CD4-positive, alpha-beta T cell treated with Interleukin-17A for 1 hour (primary cell): ENCODE data around the gene HSPB6.
"Not testable (repeated sequence)": the region's sequence is repeated elsewhere in the genome, so short reads cannot be mapped to it uniquely, and the experiment has no call there.

ENCODE experiments used
- DNase-seq: peaks from one replicate; pipeline ENCODE4 v3.0.0-alpha.2; 2020

The HSPB6 gene, protein sequence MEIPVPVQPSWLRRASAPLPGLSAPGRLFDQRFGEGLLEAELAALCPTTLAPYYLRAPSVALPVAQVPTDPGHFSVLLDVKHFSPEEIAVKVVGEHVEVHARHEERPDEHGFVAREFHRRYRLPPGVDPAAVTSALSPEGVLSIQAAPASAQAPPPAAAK

DNA sequence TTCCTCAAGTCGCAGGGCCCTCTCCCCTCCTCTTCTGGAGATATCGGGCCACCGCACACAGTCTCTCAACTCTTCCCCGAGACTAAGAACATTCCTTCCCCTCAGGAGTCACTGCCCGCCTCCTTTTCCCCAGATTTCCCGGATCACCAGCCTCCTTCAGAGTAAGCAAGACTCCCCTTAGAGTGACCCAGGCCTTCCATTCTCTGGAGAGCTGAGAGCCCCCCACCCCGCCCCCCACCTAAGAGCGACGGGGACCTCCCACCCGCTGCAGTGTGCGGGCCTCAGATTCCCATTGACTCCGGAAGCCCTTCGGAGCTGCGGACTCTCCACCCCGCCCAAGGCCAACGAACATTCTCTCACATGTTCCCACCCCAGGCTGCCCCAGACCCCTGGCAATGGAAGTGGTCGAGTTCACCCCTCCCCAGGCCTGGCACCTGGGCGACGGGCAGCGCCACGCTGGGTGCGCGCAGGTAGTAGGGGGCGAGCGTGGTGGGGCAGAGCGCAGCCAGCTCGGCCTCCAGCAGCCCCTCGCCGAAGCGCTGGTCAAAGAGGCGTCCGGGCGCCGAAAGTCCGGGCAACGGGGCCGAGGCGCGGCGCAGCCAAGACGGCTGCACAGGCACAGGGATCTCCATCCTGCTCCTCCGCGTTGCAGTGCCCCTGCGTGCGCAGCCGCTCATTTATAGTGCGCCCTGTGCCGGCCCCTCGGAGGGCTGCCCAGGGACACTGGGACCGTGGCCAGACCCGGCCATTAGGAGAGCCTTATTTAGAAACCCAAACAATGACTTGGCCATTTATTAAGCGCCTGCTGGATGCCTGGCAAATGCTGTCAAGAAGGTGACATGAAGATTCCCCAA, at the start of gene HSPB6:
Gene HSPB6, minus strand, starts transcription at position 653 of the 854 bp plus-strand sequence. Its CDS starts 21 bp downstream, at position 632.
- DNase-seq, result no peak

DNA sequence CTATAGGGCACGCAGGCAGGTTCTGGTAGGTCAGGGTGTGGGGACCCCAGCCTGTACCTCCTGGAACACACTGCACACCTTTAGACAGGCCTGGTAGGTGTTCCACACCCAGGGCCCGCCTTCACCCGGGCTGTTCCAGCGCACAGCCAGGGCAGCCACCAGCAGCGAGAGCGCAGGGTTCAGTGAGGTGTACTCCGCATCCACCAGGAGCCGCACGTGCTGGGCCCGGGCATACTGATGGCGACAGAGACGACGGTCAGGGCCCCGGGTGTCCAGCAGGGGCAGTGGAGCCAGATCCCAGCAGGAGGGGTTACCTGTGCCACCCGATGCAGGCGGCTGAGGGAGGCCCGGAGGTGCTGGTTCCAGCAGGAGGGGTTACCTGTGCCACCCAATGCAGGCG, 49.8 kb upstream of the HSPB6 start:
- DNase-seq, result no peak

DNA sequence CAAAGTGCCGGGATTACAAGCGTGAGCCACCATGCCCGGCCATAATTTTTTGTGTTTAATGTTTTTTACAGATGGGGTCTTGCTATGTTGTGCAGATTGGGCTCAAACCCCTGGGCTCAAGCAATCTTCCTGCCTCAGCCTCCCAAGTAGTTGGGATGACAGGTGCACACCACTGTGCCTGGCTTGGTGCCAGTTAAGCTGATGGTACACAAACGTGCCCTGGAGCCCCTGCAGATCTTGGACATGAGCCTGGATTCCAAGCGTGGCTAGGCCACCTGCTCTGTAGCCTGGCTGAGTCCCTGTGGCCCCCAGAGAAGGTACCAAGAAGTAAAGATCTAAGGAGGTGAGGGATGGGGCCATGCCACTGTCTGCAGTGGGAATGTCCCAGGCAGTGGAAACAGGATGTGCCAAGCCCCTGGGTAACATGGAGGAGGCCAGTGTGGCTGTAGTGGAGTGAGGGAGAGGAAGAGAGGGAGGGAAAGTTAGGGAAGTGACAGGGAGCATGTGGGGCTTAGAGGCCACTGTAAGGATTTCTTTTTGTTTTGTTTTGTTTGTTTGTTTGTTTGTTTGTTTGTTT, 48.8 kb upstream of the HSPB6 start:
- DNase-seq, result no peak

DNA sequence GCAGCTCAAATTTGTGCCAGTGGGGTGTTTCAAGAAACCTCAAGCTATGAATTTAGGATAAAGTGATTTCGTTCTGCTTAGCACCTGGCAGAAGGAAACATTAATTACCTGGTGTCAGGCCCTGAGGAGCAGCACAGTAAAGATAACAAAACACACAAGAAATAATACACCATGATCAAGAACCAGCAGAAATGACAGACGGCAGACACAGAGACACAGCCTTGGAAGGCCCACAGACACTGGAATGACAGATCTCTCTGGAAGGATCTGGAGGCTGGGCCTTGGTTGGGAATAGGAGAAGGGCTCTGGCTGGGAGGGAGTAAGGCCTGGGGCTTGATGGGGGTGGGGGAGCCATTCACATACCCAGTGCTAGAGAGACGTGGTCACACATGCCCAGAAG, 45.0 kb upstream of the HSPB6 start:
- DNase-seq, result no peak

DNA sequence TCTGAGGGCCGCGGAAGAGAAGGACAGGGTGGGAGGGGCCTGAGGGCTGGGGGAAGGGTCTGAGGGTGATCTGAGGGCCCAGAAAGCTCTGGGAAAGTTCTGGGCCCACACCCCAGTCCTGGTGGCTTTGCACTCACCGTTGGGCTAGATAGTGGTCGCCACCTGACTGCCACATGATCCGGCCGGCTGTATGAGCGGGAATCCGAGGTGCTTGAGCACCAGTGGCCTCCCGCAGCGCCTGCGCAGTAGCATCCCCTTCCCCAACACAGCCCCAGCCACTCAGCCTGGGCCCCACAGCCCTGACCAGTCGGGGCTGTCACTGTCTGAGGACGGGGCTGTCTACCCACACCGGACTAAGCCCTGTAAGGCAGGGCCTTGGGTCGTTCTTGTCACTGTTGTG, 40.8 kb upstream of the HSPB6 start:
- no peak for DNase-seq

DNA sequence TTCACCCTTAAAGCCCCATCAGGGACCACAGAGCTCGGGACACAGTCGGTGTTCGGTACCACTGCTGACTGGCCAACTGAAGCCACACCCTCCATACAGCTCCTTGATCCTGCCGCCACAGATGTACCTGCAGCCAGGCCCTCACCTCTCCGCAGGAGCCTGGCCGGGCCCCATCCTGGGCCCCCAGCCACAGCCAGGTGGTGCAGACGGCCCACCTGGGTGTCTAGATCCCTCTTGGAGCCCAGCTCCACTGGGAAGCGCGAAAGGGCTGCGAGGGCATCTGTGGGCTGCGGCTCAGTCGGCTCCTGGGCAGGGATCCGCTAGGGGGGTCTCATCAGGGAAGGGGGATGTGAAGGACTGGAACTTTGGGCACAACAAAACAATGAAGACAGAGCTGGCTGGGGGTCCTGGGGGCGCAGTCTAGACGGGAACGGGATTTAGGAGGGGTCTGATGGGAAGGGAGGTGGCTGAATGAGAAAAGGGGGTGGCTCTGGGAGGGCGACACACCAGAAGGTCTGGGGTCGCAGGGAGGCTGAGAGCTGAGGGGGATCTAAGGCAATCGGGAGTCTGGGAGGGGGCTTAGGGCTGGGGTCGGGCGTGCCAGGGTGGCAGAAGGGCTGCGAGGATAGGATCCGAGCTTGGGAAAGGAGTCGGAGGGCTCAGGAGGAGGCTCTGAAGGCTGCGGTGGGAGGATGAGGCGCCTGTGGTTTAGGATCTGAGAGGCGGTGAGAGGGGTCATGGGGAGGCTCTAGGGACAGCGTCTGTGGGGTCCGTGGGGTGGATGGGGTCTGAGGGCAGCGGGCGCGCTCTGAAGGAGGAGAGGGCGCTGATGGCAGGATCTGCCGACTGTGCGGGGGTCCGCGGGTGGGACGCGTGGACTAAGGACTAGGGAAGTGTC, 40.1 kb upstream of the HSPB6 start:
- no peak for DNase-seq

DNA sequence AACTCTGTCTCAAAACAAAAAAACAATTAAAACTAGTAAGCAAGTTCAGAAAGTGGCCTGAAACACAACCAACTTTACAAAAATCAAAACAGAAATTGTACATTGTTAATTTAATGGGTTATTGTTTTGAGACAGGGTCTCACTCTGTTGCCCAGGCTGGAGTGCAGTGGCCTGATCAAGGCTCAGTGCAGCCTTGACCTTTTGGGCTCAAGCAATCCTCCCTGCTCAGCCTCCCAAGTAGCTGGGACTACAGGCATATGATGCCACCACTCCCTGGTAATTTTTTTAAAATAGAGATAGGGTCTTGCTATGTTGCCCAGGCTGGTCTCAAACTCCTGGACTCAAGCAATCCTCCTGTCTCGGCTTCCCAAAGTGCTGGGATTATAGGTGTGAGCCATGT, 38.7 kb upstream of the HSPB6 start:
- DNase-seq, result not testable (repeated sequence)

DNA sequence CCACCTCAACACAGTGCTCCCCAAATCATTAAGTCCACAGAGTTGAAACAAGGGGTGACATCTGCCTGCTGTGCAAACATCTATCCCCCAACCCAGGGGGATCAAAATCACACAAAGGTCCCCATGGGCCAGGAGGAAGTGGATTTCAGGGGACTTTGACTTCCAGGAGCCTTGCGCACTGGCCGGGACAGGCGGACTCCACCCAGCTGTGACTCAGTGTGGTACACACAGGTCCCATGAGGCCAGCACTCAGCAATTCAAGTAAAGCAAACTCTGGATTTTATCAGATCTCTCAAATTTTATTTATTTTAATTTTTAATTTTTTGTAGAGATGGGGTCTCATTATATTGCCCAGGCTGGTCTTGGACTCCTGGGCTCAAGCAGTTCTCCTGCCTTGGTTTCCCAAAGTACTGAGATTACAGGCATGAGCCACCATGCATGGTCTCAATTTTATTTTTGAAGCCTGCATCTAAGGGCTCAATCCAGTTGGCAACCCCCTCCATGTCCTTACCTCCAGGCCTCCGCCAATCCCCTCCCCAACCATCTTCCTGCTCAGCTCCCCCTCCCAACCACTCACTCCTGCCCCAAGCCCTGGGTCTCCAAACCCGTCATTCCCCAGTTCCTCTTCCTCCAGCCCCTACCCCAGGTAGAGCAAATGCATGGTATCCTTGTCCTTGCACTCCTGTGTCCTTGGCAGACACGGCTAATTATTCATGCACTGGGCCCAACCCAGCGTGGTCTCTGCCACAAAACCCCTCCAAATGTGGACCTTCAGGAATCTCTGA, 36.7 kb upstream of the HSPB6 start:
- no peak for DNase-seq

DNA sequence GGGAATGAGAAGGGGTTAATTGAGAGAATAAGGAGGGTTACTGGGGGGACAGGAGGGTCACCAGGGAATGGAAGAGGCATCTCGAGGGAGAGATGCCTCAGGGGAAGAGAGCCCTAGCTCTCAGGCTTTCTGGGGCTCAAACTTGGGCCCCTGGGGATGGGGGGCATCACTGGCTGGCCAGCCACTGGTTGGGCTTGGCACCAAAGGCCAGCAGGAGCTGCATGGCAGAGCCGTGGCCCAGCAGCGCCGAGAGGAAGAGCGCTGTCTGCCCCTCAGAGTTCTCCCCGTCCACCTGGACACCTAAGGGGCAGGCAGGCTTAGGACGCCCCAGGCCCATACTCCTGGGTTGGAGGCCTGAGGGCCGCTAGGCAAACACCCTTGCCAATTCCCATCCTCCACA, 36.1 kb upstream of the HSPB6 start:
- DNase-seq, result no peak

DNA sequence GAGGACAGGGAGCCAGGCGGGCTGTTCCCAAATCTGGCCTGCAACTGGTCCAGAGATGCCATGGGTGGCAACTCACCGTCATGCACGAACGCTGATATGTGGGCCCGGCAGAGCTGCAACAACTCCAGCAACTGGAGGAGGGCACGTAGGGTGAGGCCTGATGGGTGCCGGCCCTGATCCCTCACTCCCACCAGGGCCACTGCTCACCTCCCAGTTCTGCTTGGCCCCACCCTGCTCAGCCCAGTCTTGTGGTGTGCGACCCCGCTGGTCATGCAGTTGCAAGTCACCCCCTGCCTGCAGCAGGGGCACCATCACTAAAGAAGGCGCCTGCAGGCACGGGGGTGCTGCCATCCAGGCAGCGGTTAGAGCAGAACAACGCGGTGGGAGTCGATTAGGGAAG, 35.5 kb upstream of the HSPB6 start:
- DNase-seq, result no peak

DNA sequence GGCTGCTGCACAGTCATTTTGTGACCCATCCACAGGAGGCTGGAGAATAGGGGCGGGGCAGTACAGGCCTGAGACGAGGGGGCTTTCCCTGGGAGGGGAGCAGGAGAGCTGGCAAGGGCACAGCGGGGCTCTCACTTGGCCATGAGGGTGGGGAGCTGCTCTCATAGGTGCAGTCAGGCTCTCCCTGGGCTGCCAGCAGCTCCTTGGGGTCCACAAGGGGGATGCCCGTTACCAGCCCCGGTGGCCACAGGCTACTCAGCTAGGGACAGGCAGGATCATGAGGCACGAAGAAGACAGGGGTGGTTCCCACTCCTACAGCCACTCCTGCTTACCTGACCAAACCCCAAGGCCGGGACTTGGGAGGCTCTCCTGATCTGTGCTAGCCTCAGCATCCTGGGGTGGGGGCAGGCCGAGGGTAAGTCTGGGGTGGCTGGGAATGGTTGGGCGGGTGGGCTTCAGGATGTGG, 35.0 kb upstream of the HSPB6 start:
- DNase-seq, result no peak

DNA sequence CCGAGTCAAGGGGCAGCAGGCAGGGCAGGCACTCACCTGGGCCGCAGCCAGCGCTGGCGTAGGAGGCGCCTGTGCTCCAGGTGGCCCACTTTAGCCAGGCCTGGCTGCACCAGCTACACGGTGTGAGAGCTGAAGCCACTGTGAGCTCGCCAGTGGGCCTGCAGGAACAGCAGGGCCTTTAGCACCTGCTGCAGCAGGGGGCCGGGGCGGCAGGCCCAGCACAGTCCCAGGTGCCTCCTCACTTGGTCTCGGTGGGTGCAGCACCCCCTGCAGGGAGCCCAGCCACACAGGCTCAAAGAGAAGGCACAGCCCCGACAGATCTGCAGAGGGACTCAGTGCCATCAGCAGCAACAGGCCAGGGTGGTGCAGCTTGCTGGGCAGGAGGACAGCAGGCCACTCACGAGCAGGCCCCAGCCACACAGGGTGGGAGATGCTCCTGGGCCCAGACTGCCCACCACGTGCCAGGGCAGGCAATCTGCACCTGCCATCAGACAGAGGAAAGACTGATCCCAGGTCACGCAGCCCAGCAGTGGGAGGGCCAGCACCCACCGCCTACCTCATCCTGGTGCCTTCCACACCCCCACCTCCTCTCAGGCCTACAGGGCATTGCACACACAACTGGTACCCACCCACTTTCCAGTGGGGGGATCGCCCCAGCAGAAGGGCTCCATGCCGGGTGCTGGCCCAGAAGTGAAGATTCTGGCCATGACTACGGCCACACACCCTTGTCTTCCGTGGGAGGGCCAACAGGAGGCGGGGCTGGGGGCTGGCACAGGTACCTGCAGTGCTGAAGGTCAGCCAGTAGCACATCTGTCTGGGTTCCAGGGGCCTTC, 34.4 kb upstream of the HSPB6 start:
- no peak for DNase-seq

DNA sequence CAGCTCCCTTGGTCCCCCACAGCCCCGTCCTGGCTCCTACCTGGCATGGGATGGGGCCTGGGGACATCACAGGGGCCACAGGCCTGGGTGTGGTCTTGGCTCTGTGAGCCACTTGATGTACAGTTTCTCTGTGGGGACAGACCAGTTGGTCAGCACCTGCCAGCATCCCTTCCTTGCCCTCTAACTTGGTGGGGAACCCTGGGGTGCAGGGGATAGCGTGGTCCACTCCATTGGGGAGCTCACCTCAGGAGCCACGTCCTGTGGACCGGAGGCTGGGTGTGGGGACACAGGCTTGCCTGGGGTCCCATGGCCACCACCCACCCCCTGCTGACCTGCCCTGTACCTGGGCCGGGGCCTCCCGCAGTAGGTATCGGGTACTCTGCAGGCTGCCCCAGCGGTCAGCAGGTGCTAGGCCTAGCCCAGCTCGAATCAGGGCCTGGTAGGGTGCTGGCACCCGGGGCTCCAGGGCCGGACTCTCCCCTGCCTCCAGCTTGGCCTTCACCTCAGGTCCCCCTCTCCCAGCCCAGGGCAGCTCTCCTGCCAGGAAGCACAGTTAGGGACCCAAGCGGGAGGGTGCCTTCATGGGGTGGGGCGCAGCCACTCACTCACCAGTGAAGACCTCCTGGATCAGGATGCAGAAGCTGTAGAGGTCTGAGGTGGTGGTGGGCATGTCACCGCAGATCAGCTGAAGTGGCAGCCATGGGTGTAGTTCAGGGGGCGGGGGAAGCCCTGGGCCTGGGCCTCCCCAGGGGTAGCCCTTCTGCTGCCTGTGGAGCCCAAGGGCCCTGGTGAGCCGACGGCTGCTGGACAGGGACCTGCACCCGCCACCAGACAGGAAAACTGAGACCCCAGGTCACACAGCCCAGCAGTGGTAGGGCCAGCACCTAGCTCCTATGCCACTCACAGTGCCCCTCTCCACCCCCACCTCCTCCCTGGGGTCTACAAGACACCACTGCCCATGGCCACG, 33.4 kb upstream of the HSPB6 start:
- no peak for DNase-seq

DNA sequence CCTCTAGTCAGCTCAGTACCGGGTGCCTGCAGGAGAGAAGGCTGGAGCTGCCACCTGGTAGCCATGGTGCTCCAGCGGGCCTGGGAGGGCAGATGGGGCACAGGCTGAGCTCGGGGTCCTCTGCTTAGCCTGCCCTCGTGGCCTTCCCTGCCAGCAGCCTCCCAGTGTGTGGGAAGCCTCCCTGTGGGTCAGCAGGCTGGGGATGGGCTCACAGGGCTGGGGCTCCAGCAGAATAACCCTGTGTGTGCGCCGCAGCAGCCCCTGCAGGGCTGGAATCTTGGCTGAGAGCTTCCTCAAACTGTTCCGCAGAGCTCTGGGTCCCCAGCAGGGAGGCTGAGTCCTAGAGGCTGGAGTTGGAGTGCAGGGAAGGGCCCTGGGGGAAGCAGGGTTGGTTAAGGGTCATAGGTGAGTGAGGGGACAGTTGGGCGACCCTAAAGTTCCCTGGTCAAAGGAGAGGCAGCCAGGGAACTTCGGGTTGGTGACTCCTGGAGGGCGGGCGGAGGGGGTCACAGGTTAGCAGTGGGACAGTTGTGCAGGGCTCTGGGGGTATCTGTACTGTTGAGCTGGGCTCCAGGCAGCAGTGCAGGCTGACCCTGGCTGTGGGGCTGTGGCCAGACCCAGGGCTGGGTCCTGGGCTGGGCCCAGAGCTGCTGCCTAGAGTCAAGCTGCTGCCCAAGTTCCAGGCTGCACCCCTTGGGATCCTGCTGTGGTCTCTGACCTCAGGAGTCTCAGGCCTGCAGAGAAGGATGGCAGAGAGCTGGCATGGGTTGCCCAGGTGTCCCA, 32.6 kb upstream of the HSPB6 start:
- no peak for DNase-seq

DNA sequence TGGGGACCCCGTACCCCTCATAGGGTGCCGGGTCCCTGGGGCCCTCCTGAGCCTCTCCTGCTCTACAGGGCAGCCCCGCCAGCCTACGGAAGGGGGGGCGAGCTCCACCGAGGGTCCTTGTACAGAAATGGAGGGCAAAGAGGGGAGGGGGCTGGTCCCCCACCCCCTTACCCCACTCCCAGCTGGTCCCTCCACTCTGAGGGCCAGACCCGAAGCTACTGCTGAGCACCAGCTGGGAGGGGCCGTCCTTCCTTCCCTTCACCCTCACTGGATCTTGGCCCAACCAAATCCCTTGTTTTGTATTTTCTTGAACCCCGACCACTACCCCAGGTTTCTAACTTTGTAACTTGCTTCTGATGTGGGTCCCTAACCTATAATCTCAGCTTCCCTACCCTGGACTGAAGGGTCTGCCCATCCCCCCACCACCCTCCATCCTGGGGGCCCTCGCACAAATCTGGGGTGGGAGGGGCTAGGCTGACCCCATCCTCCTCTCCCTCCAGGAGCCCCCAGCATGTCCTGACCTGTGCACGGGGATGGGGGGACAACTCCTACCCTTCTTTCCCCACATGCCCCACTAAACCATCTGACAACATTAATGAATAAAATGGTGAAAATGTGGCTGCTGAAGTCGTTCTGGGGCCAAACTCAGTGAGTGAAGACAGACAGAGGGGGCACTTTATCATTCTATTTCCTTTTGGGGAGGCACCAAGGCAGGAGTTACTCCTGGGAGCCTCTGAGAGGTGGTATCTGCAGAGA, 31.6 kb upstream of the HSPB6 start:
- DNase-seq, result no peak

DNA sequence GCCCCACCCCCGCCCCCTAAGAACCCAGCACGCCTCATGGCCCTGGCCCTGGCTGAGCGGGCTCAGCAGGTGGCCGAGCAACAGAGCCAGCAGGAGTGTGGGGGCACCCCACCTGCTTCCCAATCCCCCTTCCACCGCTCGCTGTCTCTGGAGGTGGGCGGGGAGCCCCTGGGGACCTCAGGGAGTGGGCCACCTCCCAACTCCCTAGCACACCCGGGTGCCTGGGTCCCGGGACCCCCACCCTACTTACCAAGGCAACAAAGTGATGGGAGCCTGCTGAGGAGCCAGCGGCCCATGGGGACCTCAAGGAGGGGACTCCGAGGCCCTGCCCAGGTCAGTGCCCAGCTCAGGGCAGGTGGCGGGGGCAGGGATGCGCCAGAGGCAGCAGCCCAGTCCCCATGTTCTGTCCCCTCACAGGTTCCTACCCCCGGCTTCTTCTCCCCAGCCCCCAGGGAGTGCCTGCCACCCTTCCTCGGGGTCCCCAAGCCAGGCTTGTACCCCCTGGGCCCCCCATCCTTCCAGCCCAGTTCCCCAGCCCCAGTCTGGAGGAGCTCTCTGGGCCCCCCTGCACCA, 30.5 kb upstream of the HSPB6 start:
- DNase-seq, result no peak

DNA sequence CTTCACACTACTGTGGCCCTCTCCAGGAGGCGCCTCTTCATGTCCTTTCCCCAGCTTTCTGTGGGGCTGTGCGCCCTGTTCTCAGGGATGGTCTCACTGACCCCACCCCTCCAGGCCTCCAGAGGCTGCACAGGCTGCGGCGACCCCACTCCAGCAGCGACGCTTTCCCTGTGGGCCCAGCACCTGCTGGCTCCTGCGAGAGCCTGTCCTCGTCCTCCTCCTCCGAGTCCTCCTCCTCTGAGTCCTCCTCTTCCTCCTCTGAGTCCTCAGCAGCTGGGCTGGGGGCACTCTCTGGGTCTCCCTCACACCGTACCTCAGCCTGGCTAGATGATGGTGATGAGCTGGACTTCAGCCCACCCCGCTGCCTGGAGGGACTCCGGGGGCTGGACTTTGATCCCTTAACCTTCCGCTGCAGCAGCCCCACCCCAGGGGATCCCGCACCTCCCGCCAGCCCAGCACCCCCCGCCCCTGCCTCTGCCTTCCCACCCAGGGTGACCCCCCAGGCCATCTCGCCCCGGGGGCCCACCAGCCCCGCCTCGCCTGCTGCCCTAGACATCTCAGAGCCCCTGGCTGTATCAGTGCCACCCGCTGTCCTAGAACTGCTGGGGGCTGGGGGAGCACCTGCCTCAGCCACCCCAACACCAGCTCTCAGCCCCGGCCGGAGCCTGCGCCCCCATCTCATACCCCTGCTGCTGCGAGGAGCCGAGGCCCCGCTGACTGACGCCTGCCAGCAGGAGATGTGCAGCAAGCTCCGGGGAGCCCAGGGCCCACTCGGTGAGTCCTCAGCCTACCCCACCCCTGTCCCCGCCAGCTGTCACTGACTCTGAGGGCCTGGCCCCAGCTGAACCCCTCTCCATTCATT, 29.7 kb upstream of the HSPB6 start:
- DNase-seq, result no peak
